GM19463 (cell line): ENCODE data around the gene HAVCR2.

Experiments
- ATAC-seq: cut with Tn5 transposase; IDR thresholded peaks from one replicate; pipeline ENCODE4 v1.9.1; 2021; ENCODE audit warnings: mild to moderate bottlenecking, moderate library complexity; ENCODE audit not compliant: unreplicated experiment

The HAVCR2 gene

GRCh38 chr5:157108976-157109375, at the start of gene HAVCR2:
TSS of gene HAVCR2 (minus strand) at chr5:157109044. CDS start at chr5:157108983, 61 bp downstream.
- peak; percentile 68 for ATAC-seq

DNA sequence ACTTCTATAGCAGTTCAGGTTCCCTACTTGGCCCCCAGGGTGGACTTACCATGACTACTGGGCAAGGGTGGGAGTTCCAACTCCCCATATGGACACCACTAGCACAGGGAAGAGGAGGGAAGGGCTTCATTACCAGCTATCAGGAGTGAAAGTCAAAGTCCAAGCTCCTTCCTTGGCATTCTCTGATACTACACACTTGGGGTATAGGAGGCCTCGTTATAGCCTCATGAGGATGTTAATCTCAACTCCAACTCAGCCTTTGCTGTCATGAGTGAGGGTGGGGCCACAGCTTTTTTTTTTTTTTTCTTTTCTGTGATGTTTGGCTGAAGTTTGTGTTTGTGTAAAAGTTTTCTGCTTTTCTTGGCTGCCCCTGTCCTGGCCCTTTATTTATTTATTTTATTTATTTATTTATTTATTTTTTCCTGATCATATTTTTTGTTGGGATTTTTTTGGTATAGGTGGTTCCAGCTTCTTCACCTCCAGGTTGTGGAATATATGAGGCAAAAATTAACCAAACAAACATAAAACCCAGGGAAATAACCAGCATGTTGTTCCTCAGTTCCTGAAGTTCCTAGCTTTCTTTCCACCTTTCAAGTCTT, 48.5 kb upstream of the HAVCR2 start:
- no peak for ATAC-seq

DNA sequence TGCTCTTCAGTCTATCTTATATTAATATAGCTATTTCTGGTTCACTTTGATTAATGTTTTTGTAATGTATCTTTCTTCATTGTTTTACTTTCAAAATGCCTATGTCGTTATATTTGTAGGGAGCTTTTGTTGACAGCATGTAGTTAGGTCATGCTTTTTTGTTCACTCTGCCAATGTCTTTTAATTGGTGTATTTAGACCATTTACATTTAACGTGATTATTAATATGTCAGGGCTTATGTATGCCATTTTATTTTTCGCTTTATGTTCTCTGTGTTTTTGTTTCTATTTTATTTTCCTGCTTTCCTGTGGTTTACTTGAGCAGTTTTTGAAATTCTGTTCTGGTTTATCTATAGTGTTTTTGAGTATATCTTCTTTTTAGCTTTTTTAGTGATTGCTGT, 46.5 kb upstream of the HAVCR2 start:
- ATAC-seq: no peak

DNA sequence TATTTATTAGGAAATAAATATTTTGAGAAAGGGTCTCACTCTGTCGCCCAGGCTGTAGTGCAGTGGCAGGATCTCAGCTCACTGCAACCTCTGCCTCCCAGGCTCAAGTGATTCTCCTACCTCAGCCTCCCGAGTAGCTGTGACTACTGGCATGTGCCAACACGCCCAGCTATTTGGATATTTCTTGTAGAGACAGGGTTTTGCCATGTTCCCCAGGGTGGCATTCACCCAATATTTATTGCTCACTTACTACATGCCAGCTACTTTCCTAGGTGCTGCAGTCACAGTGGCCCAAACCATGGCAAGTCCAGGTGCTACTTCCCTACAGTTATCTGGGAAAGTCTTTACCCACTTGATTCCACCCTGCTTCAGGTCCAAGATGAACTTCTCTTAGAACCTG, 42.2 kb upstream of the HAVCR2 start:
- ATAC-seq: no peak

- peak; percentile 68 for ATAC-seq
These were observed 40.1 kb upstream of the HAVCR2 start for GRCh38 chr5:157148734-157149615.

DNA sequence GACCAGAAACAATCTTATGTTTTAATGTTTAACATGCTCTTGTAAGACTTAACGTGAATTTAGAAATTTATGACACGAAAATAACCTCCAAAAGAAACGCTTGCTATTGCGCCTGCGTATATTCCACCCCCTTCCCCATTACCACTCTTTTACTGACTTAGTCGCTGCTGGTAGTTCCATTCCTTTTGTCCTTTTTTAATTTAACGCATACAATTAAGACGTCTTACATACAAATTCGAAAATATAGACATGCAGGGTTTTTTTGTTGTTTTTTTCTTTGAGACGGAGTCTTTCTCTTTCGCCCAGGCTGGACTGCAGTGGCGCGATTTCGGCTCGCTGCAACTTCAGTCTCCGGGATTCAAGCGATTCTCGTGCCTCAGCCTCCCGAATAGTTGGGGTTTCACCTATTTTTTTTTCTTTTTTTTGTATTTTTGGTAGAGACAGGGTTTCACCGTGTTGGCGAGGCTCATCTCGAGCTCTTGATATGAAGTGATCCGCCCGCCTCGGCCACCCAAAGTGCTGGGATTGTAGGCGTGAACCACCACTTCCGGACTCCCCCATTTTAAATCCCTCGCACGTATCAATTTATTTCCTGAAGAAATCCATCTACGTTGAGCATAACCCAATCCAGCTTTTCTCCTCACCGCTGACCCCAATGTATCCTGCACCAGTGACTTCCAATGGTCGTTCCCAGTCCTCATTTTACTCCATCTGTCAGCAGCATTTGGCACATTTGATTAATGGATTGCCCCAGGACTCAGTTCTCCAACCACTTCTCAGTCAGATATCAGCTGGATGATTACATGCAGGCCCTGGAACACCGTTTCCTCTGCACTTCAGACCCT, 34.5 kb upstream of the HAVCR2 start:
- peak; percentile 29 for ATAC-seq

DNA sequence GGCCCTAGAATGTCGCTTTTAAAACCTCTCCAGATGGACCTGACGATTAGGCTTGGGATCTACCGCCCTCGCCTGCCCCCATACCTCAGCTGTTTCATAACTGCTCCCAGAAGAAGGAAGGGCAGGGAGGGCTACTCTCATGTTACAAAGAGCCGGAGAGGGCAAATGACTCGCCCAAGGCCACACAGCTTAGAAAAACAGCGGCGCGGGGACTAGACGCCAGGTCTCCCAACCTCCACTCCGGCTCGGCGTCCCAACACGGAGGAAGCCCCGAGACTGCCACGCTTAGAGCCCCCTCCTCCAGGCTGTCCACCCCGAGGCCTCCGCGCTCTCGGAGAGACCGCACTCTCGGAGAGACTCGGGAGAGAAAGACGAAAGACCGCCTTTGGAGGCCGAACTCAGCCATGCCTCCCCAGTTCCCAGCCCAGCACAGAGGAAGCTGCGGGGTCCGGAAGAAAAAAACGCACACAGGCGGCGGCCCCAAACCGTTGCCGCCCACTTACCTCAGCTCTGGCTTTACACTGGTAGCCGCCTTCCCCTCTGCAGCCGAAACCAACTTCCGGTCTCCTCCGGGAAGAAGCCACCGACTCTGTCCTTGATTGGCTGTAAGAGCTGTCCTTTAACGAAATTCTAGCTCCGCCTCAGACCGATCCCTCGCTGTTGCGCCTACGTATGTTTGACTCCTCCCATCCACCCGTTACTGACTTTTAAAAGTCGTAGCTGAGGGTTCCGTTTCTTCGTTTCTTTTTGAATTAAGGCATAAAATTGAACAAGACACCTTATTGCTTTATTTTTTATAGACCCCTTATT, 33.7 kb upstream of the HAVCR2 start, which contains the start of gene MED7:
TSS of gene MED7 (minus strand) at position 549 of the 810 bp plus-strand sequence. CDS start 3,434 bp downstream, outside the sequence.
- ATAC-seq: peak; percentile 99

GRCh38 chr5:157137691-157138090, 28.8 kb upstream of the HAVCR2 start:
- no peak for ATAC-seq

DNA sequence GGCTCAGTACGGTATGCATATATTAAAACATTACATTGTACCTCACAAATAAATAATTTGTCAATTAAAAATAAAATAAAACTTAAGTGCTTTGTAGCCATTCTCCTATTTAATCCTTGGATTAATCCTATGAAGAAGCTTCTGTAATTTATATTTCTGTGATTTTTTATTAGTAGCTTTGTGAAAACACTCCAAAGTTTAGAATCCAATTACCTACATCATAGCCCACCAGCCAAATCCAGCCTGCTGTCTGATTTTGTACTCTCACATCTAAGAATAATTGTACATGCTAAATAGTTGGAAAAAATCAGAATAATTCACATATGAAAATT, 23.4 kb upstream of the HAVCR2 start:
- ATAC-seq: no peak

GRCh38 chr5:157130925-157131324, 22.1 kb upstream of the HAVCR2 start:
- ATAC-seq: peak; percentile 45

DNA sequence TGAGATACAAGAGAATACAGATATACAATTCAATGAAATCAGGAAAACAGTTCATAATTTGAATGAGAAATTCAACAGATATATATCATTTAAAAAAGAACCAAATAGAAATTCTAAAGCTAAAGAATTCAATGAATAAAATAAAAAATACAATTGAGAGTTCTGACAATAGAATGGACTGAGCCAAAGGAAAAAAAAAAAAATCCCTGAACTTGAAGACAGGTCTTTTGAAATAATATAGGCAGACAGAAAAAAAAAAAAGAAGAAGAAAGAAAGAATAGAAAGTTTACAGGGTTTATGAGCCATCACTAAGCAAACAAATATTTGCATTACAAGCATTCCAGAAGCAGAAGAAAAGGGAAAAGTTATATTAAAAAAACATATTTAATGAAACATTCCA, 12.9 kb upstream of the HAVCR2 start:
- ATAC-seq: no peak

DNA sequence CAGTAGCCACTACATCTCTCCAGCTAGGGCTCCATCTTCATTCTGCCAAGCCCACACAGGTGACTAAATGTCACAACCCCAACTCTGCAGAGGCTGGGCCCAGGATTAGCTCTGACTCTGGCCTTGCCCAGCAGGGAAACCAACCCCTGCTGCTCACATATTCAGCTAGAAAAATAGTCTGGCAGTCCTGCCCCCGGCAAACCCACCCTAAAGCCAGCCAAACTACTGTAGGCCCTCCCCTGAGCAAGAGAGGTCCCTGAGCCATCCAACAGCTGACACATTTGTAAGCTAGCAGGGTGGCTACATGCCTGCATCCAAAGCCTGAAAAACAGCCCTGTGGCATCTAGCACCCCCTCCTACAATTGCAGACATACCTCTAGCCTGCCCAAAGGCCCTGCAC, 11.3 kb upstream of the HAVCR2 start:
- no peak for ATAC-seq

DNA sequence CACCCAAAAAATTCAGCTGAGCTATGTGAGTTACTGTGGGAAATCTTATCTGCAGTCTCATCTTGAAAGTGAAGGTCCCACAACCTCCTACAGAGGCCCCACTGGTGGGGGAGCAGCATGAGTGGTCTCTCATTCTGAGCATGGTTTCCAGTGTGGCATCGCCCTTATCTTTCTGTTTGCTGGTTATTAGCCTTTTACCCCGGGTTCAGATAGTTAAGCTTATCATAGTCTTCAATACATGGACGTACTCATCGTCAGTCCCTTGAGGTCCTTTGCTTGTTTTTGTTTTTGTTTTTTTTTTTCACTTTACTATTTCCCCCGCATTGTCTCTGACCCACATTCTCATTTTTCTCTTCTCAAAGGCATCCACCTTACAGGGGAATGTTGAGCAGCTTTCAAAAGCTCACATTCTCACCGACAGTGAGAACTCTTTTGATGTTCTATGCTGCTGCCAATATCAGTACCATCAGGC, 7.7 kb upstream of the HAVCR2 start:
- ATAC-seq: peak; percentile 75

- ATAC-seq: no peak
These were observed 6.7 kb upstream of the HAVCR2 start for GRCh38 chr5:157115502-157115901.

GRCh38 chr5:157115012-157115411, 6.2 kb upstream of the HAVCR2 start:
- peak; percentile 36 for ATAC-seq

- ATAC-seq: no peak
These were observed 4.2 kb upstream of the HAVCR2 start for GRCh38 chr5:157113002-157113401.

DNA sequence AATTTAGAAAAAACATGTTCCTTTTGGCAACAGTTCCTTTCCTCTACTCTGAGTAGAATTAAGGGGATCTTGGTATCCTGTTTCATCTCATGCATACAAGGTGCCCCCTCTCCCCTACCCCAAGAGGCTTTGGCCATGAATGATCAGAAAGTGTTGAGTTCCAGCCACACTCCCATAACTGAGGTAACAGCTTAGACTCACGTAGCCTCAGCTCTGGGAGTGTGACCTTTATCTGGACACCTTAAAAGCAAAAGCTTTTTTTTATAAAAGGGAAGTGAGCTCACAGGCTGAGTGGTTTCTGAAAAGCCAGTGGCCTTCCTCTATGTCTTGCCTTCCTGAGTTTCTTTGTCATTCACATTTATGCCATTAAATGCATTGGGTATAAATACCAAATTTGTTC, 900 bp upstream of the HAVCR2 start:
- peak; percentile 63 for ATAC-seq

DNA sequence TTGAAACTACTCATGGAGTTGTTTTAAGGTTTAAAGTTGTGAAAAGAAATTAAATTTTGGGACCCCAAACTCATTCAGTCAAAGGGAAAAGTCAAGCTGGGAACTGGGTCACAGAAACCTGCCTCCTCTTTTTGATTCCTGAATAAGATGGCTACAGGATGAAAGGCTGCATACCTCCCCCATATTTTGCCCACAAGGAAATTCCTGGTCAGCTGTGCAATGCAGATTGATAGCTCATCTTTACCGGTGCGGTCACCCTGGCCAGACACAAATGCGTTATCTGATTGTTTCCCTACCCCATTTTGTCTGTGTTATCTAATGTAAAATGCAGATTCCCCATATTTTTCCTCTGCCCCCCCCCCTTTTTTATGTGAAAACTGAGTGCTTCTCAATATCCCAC, 1.3 kb downstream of the HAVCR2 start:
- no peak for ATAC-seq

DNA sequence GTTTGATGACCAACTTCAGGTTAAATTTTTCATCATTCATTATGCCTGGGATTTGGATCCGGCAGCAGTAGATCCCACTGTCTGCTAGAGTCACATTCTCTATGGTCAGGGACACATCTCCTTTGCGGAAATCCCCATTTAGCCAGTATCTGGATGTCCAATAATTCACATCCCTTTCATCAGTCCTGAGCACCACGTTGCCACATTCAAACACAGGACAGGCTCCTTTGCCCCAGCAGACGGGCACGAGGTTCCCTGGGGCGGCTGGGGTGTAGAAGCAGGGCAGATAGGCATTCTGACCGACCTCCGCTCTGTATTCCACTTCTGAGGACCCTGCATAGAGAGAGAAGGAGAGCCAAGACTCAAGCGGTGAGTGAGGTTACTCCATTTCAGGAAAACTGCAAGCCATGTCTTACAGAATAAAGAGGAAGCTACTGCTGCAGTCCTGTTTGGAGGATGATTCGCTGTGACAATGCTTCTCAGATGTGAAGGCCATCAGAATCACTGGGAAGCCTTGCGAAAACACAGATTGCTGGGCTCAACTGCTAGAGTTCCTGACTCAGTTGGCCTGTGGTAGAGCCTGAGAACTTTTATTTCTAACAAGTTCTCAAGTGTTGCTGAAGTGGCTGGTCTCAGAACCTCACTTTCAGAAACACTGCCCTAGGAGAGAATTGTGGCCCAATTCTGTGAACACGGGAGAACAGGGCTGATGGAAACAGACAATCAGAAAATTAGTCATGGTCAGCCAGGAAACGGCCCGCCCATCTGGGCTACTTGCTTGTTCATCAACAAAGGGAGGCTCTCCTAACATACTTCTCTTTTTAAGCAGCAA, 2.0 kb downstream of the HAVCR2 start:
- peak; percentile 40 for ATAC-seq
